Chondrocyte (in vitro differentiated cells): ENCODE data around the gene OR10A6. TPM values are rescaled to one million over a fixed set of nuclear protein-coding genes. Genes with fewer than 3 reads are reported as not detected.

ENCODE experiments used
- DNase-seq: peaks from one replicate; pipeline ENCODE4 v3.0.0; 2021; ENCODE audit warnings: mixed read lengths, low spot score
- H3K27ac Mint-ChIP-seq: one replicate; pipeline ENCODE4 v1.8.0; 2021; ENCODE audit warnings: mild to moderate bottlenecking, moderate library complexity, mixed read lengths; ENCODE audit not compliant: unreplicated experiment
- H3K27me3 Mint-ChIP-seq: 2 replicates; pipeline ENCODE4 v1.8.0; 2021; ENCODE audit warnings: low read depth, mixed read lengths
- H3K36me3 Mint-ChIP-seq: 2 replicates; pipeline ENCODE4 v1.8.0; 2021; ENCODE audit warnings: low read depth, mixed read lengths
- H3K4me1 Mint-ChIP-seq: 2 replicates; pipeline ENCODE4 v1.8.0; 2021; ENCODE audit warnings: low read depth, mild to moderate bottlenecking, mixed read lengths
- H3K4me3 Mint-ChIP-seq: one replicate; pipeline ENCODE4 v1.8.0; 2021; ENCODE audit warnings: mild to moderate bottlenecking, moderate library complexity, mixed read lengths; ENCODE audit not compliant: unreplicated experiment
- H3K9me3 Mint-ChIP-seq: 2 replicates; pipeline ENCODE4 v1.8.0; 2021; ENCODE audit warnings: low read depth, mixed read lengths
- total RNA-seq: library from RNA; stranded (reverse); gene quantifications from 3 replicates; pipeline ENCODE4 v1.2.1, GENCODE V29; 2021
- TF ChIP-seq, protein P1 (sequence below): fragments of 200-600 bp; sonication (generic); IDR thresholded peaks from 2 replicates; pipeline ENCODE4 v1.5.0; 2021; ENCODE audit warnings: antibody characterized with exemption, mild to moderate bottlenecking, moderate library complexity

OR10A6 gene
- total RNA-seq, 1 donor from 2014 or later = not detected

DNA sequence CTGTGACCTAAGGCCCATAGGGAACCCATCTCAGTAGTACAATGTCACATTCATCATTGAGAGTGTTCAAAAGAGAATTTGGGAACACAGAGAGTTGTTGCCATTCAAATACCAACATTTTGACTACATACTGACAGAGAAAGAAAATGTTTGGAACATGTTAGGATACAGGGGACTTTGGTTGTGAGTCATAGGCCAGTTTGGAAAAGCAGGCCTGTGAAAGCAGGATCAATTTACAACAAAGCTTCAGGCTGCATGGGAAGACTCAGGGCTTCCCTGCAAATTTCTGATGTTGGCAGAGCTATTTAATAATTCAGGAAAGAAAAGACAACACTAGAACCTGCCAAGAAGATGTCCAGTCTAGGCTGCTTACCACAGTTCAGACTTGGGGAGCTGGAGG is 33.8 kb upstream of the OR10A6 start:
- peak overlapping the region; percentile 78 for H3K27ac Mint-ChIP-seq
- H3K4me1 Mint-ChIP-seq = peaks cover 53% of the 10 kb centered on the region
- H3K4me3 Mint-ChIP-seq = no peak overlapping the region

DNA sequence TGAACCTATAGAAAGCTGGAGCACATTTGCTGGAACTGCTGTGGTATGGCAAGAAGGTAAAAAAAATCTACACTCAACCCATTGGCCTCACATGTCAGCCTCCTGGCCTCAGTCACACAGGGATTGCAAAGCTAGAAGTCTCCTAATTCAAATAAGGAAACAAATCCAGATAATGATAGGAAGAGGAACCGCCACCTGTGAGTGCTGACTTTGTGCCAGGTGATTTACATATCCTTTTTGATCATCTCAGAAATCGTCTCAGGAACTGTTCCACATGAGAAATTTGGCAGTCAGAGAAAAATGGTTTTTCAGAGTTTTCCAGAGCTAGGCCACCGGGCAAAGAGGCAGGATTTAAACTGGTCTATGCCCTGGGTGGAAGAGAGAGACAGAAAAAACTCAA is 33.2 kb upstream of the OR10A6 start:
- Mint-ChIP-seq H3K27ac (peak overlapping the region; percentile 78), H3K4me1 (peaks cover 47% of the 10 kb centered on the region), H3K4me3 (no peak overlapping the region), H3K27me3 (no peaks in the 10 kb centered on the region), H3K9me3 (no peaks in the 10 kb centered on the region), H3K36me3 (no peaks in the 10 kb centered on the region)
- DNase-seq = no peak
- TF ChIP-seq, protein P1, sequence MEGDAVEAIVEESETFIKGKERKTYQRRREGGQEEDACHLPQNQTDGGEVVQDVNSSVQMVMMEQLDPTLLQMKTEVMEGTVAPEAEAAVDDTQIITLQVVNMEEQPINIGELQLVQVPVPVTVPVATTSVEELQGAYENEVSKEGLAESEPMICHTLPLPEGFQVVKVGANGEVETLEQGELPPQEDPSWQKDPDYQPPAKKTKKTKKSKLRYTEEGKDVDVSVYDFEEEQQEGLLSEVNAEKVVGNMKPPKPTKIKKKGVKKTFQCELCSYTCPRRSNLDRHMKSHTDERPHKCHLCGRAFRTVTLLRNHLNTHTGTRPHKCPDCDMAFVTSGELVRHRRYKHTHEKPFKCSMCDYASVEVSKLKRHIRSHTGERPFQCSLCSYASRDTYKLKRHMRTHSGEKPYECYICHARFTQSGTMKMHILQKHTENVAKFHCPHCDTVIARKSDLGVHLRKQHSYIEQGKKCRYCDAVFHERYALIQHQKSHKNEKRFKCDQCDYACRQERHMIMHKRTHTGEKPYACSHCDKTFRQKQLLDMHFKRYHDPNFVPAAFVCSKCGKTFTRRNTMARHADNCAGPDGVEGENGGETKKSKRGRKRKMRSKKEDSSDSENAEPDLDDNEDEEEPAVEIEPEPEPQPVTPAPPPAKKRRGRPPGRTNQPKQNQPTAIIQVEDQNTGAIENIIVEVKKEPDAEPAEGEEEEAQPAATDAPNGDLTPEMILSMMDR = no peak

More for the DNA sequence above, 33.8 kb upstream of the OR10A6 start:
- Mint-ChIP-seq H3K36me3 (no peaks in the 10 kb centered on the region), H3K9me3 (no peaks in the 10 kb centered on the region), H3K27me3 (no peaks in the 10 kb centered on the region)
- no peak for DNase-seq
- TF ChIP-seq, protein P1 = no peak

DNA sequence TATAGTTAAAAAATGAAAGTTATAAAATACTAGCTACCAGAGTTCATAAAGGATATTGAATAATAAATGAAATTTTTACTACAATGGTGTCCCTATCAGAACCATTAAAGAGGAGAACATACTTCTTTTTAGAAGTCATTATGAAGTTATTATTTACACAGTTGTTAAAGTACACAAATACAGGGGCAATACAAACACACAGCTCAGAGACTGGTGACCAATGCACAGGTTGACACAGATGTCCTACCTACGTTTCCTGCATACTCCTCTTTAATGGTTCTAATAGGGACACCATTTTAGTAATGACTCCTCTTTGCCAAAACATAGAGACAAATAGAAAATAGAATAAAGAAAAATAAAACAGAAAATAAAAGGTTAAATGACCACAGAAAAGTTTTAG is 24.1 kb upstream of the OR10A6 start:
- Mint-ChIP-seq H3K36me3 (peaks cover 1% of the 10 kb centered on the region), H3K4me1 (no peaks in the 10 kb centered on the region), H3K9me3 (peaks cover 6% of the 10 kb centered on the region), H3K27ac (no peak overlapping the region), H3K27me3 (peaks cover 2% of the 10 kb centered on the region), H3K4me3 (no peak overlapping the region)
- DNase-seq = no peak
- TF ChIP-seq, protein P1 = no peak

DNA sequence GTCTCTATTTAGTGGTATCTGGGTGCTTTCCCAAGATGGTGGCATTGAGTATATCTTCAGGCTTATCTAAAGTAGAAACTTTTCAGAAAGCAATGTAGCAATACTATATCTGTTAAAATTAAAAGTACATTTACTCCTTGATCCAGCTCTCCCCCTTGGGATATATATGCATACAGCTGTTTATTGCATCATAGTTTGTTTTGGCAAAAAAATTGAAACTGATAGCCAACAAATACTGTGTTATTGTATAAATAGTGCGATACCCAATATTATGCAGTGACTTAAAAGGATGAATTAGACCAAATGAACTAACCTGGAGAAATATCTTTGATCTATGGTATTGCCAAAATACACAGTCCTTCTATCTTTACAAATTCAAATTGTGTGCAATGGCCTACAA is 18.9 kb upstream of the OR10A6 start:
- TF ChIP-seq, protein P1 = no peak
- Mint-ChIP-seq H3K27me3 (peaks cover 5% of the 10 kb centered on the region), H3K27ac (no peak overlapping the region), H3K4me1 (no peaks in the 10 kb centered on the region), H3K36me3 (peaks cover 3% of the 10 kb centered on the region), H3K4me3 (no peak overlapping the region), H3K9me3 (no peaks in the 10 kb centered on the region)
- no peak for DNase-seq

DNA sequence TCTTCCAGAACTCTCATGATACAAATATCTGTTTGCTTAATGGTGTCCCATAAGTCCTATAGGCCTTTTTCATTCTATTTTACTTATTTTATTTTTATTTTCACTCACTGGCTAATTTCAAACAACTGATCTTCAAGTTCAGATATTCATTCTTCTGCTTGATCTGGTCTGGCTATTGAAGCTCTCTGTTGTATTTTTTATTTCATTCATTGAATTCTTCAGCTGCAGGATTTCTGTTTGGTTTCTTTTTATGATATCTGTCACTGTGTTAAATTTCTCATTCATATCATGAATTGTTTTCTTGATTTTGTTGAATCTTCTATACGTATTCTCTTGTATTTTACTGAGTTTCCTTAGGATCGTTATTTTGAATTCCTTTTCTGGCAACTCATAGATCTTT is 13.1 kb upstream of the OR10A6 start:
- Mint-ChIP-seq H3K27ac (no peak overlapping the region), H3K9me3 (peaks cover 23% of the 10 kb centered on the region), H3K36me3 (peaks cover 3% of the 10 kb centered on the region), H3K4me3 (no peak overlapping the region), H3K27me3 (peaks cover 9% of the 10 kb centered on the region), H3K4me1 (no peaks in the 10 kb centered on the region)
- TF ChIP-seq, protein P1 = no peak
- DNase-seq = no peak
